ENCODE results near the gene LRRC10B. TPM values are rescaled to one million over a fixed set of nuclear protein-coding genes. Genes with fewer than 3 reads are reported as not detected.

Gene LRRC10B
- total RNA-seq, 1 donor from 2014 or later = 1.2 TPM

GRCh38 chr11:61544466-61544865 is 35.9 kb downstream of the LRRC10B start:
- no peak for DNase-seq (ENCODE audit: low spot score)

GRCh38 chr11:61545341-61545740 is 36.8 kb downstream of the LRRC10B start:
- no peak for DNase-seq (ENCODE audit: low spot score)

GRCh38 chr11:61545921-61546320 is 37.4 kb downstream of the LRRC10B start:
- no peak for DNase-seq (ENCODE audit: low spot score)

DNA sequence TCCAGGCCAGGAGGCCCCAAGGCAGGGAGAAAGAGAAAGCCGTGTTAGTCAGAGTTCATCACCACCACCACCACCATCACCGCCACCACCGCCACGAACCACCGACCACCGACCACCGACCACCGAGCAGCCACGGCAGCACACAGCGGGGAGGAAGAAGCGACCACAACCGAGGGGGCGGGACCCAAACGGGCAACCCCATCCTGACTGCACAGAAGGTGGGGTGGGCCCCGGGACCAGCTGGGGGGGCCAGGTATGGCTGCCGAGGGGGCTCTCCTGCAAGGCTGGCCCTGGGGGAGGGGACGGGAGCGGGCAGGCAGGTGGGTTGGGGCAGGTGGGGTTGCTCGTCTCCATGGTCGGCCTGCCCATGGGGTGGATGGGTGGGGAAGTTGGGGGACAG is 38.1 kb downstream of the LRRC10B start:
- no peak for DNase-seq (ENCODE audit: low spot score)

- no peak for DNase-seq (ENCODE audit: low spot score)
Measured at GRCh38 chr11:61547246-61547645, 38.7 kb downstream of the LRRC10B start.

GRCh38 chr11:61549177-61549576 is 40.6 kb downstream of the LRRC10B start:
- DNase-seq (ENCODE audit: low spot score) = no peak

GRCh38 chr11:61549662-61550568 is 41.4 kb downstream of the LRRC10B start:
- DNase-seq (ENCODE audit: low spot score) = no peak

DNA sequence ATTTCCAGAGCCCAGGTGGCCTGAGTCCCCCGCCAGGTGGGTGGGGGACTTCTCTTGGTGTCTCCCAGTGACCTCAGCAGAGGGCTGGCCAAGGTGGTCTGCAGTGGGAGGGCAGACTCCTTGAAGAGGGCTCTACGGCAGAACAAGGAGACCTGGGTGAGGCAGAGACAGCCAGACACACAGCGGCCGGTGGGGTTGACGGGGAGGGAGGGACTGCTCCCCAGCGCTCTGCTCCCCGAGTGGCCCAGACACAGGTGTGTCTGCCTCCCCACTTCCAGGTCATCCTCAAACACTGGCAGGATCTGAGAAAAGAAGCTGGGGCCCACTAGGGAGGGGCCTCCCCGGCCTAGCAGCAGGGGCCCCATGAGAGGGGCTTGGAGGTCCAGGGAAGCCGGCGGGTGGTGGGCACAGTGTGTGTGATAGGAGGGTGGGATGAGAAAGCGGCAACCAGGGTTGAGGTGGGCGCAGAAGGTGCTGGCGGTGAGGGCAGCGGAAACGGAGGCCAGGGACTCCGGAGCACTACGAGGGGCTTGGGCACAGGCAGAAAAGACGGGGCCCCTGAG is 42.2 kb downstream of the LRRC10B start:
- no peak for DNase-seq (ENCODE audit: low spot score)

- no peak for DNase-seq (ENCODE audit: low spot score)
Measured at GRCh38 chr11:61551634-61552033, 43.1 kb downstream of the LRRC10B start.

DNA sequence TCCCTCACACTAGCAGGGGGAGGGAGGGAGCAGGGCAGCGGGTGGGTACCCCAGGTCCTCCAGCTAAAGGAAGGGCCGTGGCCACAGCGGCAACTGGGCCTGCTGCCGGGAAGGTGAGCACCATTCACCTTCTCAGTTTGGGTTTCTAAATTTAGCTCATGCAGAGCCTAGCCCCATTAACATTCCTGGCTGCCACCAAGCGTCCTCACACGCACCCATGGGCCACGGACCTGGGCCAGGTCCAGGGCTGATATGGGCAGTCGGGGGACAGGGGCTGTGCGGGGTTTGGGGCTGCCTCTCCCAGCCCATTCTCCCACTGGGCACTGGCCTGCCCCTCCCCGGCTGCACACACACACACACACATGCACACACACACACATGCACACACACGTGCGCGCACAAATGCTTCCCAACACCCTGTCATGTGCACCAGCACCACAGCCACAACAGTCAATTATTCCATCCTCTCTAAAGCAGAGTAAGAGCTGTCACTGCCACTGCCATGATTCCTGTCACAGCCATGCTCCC is 43.6 kb downstream of the LRRC10B start:
- DNase-seq (ENCODE audit: low spot score) = no peak

DNA sequence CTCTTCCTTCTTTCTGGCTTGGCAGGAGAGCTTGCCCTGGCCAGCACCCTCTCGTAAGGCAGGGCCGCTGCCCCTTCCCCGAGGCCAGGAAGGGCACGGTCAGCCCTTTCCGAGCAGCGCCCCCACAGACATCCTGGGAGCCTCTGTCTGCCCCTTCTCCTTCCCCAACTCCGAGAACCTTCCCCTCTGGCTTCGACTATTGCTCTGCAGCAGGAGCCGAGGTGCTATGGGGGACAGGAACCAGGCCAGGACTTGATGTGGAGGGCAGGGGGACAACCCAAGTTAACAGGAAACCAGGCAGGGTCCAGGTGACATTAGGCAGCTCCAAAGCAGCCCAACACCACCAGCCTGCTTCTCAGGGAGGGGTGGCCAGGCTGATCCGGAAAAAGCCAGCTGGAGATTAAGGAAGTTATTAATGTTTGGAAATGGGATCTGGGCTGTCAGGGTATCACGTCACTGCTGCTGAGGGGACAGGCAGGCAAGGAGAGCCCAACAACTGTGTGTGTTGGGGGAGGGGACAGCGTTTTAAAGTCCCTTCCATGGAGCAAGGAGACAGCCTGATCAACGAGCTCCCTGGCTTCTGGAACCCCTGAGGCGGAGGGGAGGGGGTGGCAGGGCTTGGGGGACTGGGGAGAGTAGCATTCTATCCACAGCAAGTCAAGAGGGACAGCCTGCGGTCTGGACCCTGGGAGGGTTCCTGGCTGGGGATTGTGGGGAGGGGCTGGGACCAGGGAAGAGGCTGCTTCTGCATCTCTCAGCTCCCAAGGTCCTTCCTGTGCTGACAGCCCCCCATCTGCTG is 45.0 kb downstream of the LRRC10B start:
- DNase-seq (ENCODE audit: low spot score) = no peak

- DNase-seq (ENCODE audit: low spot score) = no peak
Measured at GRCh38 chr11:61554172-61554988, 45.8 kb downstream of the LRRC10B start.

GRCh38 chr11:61555051-61555969 is 46.8 kb downstream of the LRRC10B start:
- DNase-seq (ENCODE audit: low spot score) = no peak

GRCh38 chr11:61555978-61556377 is 47.4 kb downstream of the LRRC10B start:
- no peak for DNase-seq (ENCODE audit: low spot score)

GRCh38 chr11:61556621-61557020 is 48.1 kb downstream of the LRRC10B start:
- DNase-seq (ENCODE audit: low spot score) = no peak
